ENCODE measurements around the gene PRKCA.

GRCh38 chr17:66420961-66421371 is 118.6 kb downstream of the PRKCA start:
- TF ChIP-seq CTCF (conservative IDR thresholded peaks at IDR 0.05; ENCODE audit: low read depth, low read length) (no peak), EZH2 (IDR thresholded peaks at IDR 0.05; ENCODE audit: low read length, unreplicated experiment) (no peak), EZH2phosphoT487 (IDR thresholded peaks at IDR 0.05; ENCODE audit: borderline replicate concordance, low read length) (no peak)
